ENCODE results near the gene MSANTD1.
A peak's percentile ranks its signal among the peaks of the same experiment; 100 is the strongest.

The MSANTD1 gene

GRCh38 chr4:3234171-3235029, 14.6 kb upstream of the MSANTD1 start:
- no peak for DNase-seq

- DNase-seq = no peak
Observed at GRCh38 chr4:3235030-3235345, 14.0 kb upstream of the MSANTD1 start.

- DNase-seq = no peak
Observed at GRCh38 chr4:3235581-3235980, 13.4 kb upstream of the MSANTD1 start.

DNA sequence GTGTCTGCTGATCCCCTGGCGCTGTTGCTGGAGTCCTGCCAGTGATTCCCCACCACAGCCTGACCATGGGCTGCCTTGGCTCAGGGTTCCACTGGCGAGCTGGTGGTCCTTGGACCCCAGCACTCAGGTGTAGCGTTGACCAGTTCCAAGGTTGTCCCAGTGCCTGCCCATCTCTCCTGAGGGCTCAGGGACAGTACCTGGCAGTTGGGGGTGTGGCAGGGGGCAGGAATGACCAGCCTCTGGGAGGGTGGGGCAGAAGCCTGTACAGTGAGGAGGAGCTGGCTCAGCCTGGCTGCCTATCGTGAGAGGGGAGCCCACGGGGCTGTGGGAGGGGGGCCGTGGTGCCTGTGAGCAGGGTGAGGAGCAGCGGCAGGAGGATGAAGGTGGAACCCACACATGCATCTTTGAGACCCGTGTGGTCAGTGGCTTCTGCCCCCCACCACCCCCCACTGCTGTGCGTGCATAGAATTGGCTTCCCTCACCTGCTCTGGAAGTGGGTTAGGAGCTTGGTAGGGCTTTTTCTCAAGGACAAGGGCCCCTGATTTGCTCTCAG, 12.6 kb upstream of the MSANTD1 start:
- DNase-seq = no peak

- no peak for DNase-seq
Observed at GRCh38 chr4:3237266-3237665, 11.7 kb upstream of the MSANTD1 start.

- DNase-seq = no peak
Observed at GRCh38 chr4:3237712-3238560, 11.0 kb upstream of the MSANTD1 start.

DNA sequence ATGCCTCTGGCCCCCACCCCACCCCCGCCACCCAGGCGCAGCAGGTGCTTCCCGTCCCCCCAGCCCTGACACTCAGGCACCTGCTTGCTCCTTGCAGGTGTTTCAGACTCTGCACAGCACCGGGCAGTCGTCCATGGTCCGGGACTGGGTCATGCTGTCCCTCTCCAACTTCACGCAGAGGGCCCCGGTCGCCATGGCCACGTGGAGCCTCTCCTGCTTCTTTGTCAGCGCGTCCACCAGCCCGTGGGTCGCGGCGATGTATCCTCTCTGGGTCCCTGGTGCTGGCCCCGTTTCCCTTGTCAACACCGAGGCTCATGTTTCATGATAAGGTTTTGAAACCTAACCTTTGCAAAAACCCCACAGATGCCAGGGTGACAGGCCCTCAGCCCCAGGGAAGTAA, 10.2 kb upstream of the MSANTD1 start:
- DNase-seq = no peak

GRCh38 chr4:3239303-3239702, 9.7 kb upstream of the MSANTD1 start:
- DNase-seq = no peak

GRCh38 chr4:3239998-3240920, 8.7 kb upstream of the MSANTD1 start:
- peak; percentile 54 for DNase-seq

GRCh38 chr4:3240936-3241522, 7.9 kb upstream of the MSANTD1 start:
- no peak for DNase-seq

GRCh38 chr4:3241898-3242524, 6.9 kb upstream of the MSANTD1 start:
- DNase-seq = no peak

DNA sequence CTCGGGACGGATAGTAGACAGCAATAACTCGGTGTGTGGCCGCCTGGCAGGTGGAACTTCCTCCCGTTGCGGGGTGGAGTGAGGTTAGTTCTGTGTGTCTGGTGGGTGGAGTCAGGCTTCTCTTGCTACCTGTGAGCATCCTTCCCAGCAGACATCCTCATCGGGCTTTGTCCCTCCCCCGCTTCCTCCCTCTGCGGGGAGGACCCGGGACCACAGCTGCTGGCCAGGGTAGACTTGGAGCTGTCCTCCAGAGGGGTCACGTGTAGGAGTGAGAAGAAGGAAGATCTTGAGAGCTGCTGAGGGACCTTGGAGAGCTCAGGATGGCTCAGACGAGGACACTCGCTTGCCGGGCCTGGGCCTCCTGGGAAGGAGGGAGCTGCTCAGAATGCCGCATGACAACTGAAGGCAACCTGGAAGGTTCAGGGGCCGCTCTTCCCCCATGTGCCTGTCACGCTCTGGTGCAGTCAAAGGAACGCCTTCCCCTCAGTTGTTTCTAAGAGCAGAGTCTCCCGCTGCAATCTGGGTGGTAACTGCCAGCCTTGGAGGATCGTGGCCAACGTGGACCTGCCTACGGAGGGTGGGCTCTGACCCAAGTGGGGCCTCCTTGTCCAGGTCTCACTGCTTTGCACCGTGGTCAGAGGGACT, 5.7 kb upstream of the MSANTD1 start:
- no peak for DNase-seq

- no peak for DNase-seq
Observed at GRCh38 chr4:3244002-3244401, 5.0 kb upstream of the MSANTD1 start.

DNA sequence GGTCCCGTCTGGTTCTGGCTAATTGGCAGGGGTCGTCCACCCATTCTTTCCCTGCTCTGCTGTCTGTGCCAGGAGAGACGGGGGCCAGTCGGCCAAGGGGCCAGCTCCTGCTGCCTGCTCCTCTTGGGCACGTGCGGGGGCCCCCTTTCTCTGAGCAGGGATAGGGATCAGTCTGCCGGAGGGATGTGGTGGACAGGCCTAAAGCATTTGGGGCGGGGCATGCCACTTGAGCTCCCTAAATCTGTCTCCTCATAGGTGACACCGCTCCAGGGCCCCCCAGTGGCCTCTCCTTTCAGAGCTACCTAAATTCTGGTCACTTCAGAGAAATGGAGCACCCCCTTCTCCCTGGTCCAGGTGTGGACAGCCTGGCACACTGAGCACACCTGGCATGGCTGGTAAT, 4.2 kb upstream of the MSANTD1 start:
- DNase-seq = no peak

DNA sequence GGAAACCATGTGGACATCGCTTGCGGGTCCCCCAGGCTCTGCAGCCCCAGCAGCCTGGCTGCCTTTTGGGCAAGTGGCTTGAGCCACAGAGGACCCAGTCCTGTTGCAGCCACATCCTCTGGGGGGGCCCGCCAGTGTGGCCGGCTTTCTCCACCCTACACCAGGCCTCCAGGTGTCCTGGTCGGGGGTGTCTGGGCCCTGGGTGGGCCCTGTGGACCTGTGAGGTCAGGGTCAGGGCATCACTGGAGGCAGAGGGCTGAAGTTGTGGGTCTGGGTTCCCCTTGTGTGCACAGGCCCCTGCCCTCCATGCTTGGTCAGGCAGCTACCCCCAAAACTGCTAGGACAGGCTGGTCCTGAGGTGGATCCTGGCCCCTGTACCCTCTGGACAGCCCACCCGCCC, 3.3 kb upstream of the MSANTD1 start:
- DNase-seq = no peak

- no peak for DNase-seq
Observed at GRCh38 chr4:3246458-3247398, 2.2 kb upstream of the MSANTD1 start.

DNA sequence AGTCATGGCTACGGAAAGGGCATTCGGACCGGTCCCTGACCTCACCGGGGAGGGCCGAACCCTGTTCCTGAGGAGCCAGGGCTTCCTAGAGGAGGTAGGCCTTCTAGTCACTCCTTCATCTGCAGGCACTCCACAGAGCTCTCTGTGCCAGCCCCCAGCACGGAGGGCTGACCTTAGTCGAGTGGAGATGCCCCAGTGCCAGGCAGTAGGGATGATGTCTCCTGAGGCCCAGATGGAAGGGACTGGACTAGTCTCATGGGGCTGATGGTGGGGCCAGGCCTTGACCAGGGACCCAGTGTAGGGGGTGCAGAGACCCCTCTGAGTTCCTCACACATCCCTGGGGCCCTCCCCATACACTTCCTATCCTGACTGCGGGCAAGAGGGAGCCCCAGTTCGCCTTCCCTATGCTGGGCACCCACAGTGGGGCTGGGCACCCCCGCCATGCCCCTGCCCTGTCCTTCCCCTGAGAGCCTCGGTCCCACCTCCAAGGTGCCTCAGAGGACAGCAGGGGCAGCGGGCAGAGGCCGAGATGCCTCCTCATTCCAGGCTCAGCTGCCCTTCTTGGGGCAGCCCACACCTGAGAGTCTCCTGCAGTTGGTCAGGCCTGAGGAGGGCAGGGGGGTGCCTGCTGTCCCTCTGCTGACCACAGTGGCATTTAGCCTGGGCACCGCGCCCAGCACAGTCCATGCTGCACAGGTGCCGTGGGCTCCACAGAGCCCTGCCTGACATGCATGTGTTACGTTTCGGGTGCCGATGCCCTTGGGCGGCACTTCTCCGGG, 1.4 kb upstream of the MSANTD1 start:
- DNase-seq = no peak

- no peak for DNase-seq
Observed at GRCh38 chr4:3248178-3248480, 830 bp upstream of the MSANTD1 start.

DNA sequence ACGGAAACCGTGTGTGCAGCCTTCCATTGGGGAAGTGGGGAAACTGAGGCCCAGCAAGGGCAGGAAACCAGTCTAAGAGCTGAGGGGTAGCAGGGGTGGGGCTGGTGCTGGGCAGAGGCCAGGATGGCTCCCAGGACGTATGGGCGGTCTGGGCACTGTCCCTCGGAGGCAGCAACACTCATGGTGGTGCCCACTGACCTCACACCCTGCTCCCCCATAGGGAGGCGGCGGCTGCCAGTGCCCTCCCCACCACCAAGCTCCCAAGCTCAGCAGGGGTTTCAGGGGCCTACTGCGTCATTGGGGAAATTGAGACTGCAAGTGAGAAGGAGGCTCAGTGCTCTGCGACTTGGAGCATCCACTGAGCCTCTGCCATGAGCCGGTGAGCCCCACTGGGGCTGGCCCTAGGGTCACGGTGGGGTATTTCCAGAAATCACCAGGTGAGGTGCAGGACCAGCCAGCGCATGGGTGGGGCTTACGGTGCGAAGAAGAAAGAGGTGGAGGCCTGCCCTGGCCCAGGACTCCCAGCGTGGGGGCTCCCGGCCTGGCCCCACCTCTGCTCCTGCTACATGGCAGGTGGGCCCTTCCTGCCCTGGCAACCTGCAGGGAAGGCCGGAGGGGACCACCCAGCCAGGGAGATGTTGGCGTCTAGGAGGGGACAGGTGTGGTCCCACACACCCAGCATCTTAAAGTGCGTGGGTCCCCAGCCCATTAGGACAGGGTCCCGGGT, 915 bp downstream of the MSANTD1 start:
- no peak for DNase-seq

Measured in NCI-H1092 treated with DMSO at 0.1 percent for 48 hours (cell line).